Activated CD4-positive, alpha-beta T cell treated with anti-CD3 and anti-CD28 coated beads, Interleukin-2, amount 10 ng/mL, durations not matched to agents 7 days and 5 days (primary cell): ENCODE measurements around the gene YKT6. TPM values are rescaled to one million over a fixed set of nuclear protein-coding genes. Genes with fewer than 3 reads are reported as not detected.

ENCODE experiments used
- CTCF ChIA-PET: fragments of 350-600 bp; sonication (Branson Sonifier 250); formaldehyde crosslinking; loops from one replicate; lab custom pipeline; 2021; ENCODE audit warnings: antibody characterized with exemption; lab: Charles Lee
- POLR2A ChIA-PET: fragments of 350-600 bp; sonication (Branson Sonifier 250); formaldehyde crosslinking; loops from one replicate; lab custom pipeline; 2021; ENCODE audit warnings: antibody characterized with exemption; lab: Charles Lee
- DNase-seq: peaks from one replicate; pipeline ENCODE4 v3.0.0-alpha.2; 2020
- H3K27ac Mint-ChIP-seq: one replicate; pipeline ENCODE4 v1.8.0; 2021; ENCODE audit warnings: mild to moderate bottlenecking, moderate library complexity, mixed read lengths
- H3K27me3 Mint-ChIP-seq: one replicate; pipeline ENCODE4 v1.8.0; 2021; ENCODE audit warnings: mixed read lengths
- H3K36me3 Mint-ChIP-seq: one replicate; pipeline ENCODE4 v1.8.0; 2021; ENCODE audit warnings: low read depth, mixed read lengths
- H3K4me1 Mint-ChIP-seq: one replicate; pipeline ENCODE4 v1.8.0; 2021; ENCODE audit warnings: mixed read lengths
- H3K4me3 Mint-ChIP-seq: one replicate; pipeline ENCODE4 v1.8.0; 2021; ENCODE audit warnings: mild to moderate bottlenecking, moderate library complexity, mixed read lengths
- H3K9me3 Mint-ChIP-seq: one replicate; pipeline ENCODE4 v1.8.0; 2021; ENCODE audit warnings: mixed read lengths
- total RNA-seq, 2 experiments: library from RNA; stranded (reverse); gene quantifications; one replicate each; pipeline ENCODE4 v1.2.3, GENCODE V29; 2021

The YKT6 gene
- total RNA-seq, 2 experiments from 2014 or later, result 62.6 to 63.3 TPM

DNA sequence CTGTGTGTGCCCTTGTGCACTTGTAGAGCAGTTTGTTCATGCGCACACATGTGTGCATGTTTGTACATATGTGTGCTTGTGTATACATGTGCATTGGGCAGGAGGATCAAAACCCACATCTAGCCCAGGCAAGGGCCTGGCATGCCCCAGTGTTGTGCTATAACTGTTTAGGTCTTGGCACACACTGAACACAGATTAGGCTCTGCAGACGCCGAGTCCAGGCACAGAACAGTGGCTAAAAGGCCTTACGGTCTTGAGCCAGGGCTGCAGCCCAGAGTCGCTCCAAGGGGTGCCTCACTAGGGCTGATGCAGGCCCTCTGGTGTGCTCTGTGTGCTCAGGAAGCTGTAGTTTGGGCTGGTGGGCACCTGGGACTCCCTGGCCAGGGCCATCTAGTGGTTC is 55.7 kb downstream of the YKT6 start:
- DNase-seq, result no peak
- H3K36me3 Mint-ChIP-seq, result no peaks in the 10 kb centered on the region
- H3K27me3 Mint-ChIP-seq, result no peaks in the 10 kb centered on the region
- CTCF ChIA-PET, result interaction anchor here (1.2 kb wide), 1 partner anchor 12 kb away, joined by 3 read pairs; no protein-coding TSS in a partner anchor
- H3K9me3 Mint-ChIP-seq, result no peaks in the 10 kb centered on the region
- H3K4me1 Mint-ChIP-seq, result peaks cover 25% of the 10 kb centered on the region
- H3K4me3 Mint-ChIP-seq, result no peak overlapping the region
- peak overlapping the region; percentile 15 for H3K27ac Mint-ChIP-seq
- POLR2A ChIA-PET, result no interaction called here

DNA sequence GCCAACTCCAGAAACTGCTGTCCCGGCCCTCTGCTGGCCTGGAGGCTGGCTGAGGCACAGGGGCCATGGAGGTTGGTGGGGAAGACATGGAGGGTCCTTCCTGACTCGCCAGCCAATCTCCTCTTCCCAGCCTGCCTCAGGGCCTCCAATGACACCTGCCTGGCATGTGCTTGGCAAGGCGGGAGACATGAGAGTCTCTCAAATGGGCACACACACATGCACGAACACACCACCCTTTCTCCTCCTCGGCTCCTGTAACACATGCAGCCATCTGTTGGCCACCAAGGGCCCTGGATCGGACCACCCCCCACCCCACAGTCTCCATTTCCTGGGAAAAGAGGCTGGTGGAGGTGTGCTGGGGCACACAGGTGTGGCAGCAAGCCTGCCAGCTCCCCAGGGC is 56.4 kb downstream of the YKT6 start:
- Mint-ChIP-seq H3K36me3 (no peaks in the 10 kb centered on the region), H3K4me3 (no peak overlapping the region), H3K27ac (peak overlapping the region; percentile 94), H3K9me3 (no peaks in the 10 kb centered on the region), H3K27me3 (no peaks in the 10 kb centered on the region), H3K4me1 (peaks cover 25% of the 10 kb centered on the region)
- ChIA-PET POLR2A (no interaction called here), CTCF (interaction anchor here (0.6 to 2.1 kb wide), 4 partner anchors 12 to 60 kb away, joined by 3 to 11 read pairs (median 3); no protein-coding TSS in a partner anchor)
- DNase-seq, result no peak

DNA sequence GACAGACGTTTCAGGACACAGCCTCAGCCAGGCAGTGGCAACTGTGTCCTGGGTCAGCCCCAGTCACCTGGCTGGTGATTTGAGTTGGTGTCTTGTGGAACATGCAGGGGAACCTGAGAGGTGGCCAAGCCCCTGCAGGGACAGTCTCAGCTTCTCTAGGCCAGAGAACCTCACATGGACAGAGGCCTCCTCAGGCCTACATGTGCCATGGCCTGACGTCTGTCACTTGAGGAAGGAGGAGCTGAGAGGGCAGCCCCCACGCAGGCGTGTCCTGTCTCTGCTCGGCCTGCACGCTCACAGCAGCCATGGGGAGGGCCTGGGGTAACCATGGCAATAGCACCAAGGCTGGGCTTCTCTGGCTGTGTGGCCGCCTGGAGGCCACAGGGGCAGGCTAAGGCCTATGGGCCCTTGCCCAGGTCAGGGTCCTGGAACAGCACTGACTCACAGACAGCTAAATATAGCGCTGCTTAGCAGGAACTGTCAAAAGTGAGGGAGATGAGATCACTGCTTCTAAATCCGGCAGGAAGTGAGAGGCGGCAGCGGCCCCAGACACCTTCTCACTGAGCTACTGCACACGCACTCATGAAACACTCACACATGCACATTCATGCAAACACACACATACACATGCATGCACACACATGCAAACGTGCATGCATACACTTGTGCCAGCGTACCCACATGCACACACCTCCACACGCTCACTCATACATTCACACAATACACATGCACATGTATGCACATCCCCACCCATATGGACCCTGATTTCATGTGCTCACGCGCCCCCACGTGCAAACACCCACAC is 57.0 kb downstream of the YKT6 start:
- POLR2A ChIA-PET, result no interaction called here
- no peaks in the 10 kb centered on the region for H3K36me3 Mint-ChIP-seq
- H3K27ac Mint-ChIP-seq, result peak overlapping the region; percentile 94

DNA sequence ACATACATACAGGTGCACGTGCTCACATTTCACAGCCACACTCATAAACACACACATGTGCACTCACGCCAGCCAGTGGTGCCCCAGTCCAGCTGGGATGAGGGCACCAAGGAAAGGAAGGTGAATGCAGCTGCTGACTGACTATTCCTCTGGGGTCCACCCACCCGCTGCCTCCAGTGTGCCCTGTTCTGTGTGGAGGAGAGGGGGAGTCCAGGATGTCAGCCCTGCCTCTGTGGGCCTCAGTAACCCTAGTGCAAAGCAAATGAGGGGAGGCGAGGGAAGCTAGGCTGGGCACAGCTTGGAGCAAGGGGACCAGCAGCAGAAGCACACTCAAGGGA is 57.6 kb downstream of the YKT6 start:
- ChIA-PET POLR2A (no interaction called here), CTCF (interaction anchor here (0.8 to 2.1 kb wide), 4 partner anchors 10 to 30 kb away, joined by 3 to 11 read pairs (median 3); no protein-coding TSS in a partner anchor)
- Mint-ChIP-seq H3K27ac (peak overlapping the region; percentile 94), H3K27me3 (no peaks in the 10 kb centered on the region), H3K9me3 (no peaks in the 10 kb centered on the region), H3K36me3 (no peaks in the 10 kb centered on the region), H3K4me1 (peaks cover 25% of the 10 kb centered on the region), H3K4me3 (no peak overlapping the region)
- no peak for DNase-seq

More for the DNA sequence above, 57.0 kb downstream of the YKT6 start:
- Mint-ChIP-seq H3K27me3 (no peaks in the 10 kb centered on the region), H3K9me3 (no peaks in the 10 kb centered on the region), H3K4me3 (no peak overlapping the region), H3K4me1 (peaks cover 25% of the 10 kb centered on the region)
- CTCF ChIA-PET, result interaction anchor here (0.6 to 2.1 kb wide), 6 partner anchors 10 to 59 kb away, joined by 3 to 11 read pairs (median 3); no protein-coding TSS in a partner anchor
- DNase-seq, result peak; percentile 75

DNA sequence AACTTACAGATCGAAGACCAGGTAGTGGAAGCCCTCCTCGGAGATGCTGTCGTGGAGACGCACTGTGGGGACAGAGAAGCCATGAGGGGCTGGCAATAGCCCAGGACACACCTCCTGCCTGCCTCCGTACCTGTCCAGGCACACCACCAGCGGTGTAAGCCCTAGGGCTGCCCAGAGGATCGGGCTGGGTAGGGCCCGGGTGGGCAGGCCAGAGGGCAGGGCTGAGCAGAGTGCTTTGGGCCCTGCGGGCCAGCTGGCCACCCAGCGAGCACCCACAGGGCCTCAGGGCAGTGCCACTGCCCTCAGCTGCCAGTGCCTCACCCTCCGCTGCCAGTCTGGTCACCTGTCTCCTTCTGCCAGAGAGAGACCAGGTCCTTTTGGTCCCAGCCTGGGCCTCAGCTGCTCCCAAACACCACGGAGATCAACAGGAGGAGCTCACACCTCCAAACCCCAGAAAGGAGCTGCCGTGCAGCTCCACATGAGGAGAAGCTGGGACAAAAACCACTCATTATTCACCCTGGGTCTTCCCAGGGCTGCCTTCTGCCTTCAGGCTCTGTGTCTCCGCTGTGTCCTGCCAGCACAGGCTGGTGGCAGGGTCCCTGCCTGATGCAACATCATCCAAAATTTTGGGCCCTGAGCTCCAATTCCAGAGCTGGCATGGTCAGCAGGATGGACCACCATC is 58.2 kb downstream of the YKT6 start:
- Mint-ChIP-seq H3K4me3 (no peak overlapping the region), H3K27ac (peak overlapping the region; percentile 94), H3K4me1 (peaks cover 26% of the 10 kb centered on the region), H3K36me3 (no peaks in the 10 kb centered on the region), H3K9me3 (no peaks in the 10 kb centered on the region), H3K27me3 (no peaks in the 10 kb centered on the region)
- POLR2A ChIA-PET, result no interaction called here
- DNase-seq, result no peak
- CTCF ChIA-PET, result interaction anchor here (1.5 to 2.1 kb wide), 2 partner anchors 18 to 29 kb away, joined by 3 to 11 read pairs; no protein-coding TSS in a partner anchor

DNA sequence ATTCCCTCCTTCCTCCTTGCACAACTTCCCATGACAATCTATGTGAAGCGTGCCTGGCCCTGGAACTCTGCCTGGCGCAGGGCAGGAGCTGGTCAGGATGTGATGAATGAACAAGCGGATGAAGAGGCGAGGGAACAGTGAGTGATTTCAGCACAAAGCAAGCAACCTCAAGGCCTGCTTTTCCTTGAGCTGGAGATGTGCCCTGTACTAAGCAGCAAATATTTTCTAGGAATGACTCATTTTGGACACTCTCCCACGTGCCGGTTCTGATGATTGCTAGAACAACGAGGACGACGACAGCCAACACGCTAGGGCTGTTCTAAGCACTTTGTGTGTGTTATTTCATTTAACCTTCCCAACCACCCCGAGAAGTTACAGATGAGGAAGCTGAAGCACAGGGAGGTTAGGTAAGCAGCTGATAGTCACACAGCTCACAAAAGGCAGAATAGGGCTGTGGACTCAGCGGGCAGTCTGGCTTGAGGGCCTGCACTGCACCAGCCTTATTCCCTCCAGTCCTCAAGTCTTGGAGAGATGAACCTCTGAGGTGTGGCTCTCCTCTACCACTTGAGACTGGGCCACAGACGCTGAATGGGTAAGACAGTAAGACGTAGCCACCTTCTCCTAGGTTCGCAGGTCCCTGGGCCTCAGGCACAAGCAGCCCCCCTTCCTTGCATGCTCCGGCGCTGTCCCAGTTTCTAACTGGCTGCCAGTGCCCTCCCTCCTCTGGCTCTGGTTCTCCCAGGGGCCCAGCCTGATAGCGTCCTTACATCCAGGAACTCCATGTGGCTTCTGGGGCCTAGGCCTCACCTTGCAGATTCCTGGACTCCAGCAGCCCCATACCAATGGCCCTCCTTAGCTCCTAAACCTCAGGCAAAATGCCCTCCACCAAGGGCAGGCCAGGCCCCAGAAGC is 59.0 kb downstream of the YKT6 start:
- no peaks in the 10 kb centered on the region for H3K27me3 Mint-ChIP-seq
- H3K36me3 Mint-ChIP-seq, result no peaks in the 10 kb centered on the region
- no peaks in the 10 kb centered on the region for H3K9me3 Mint-ChIP-seq
- peaks cover 26% of the 10 kb centered on the region for H3K4me1 Mint-ChIP-seq
- H3K27ac Mint-ChIP-seq, result peak overlapping the region; percentile 87
- CTCF ChIA-PET, result interaction anchor here (1.5 kb wide), 1 partner anchor 28 kb away, joined by 3 read pairs; no protein-coding TSS in a partner anchor
- POLR2A ChIA-PET, result no interaction called here
- DNase-seq, result no peak
- H3K4me3 Mint-ChIP-seq, result no peak overlapping the region

DNA sequence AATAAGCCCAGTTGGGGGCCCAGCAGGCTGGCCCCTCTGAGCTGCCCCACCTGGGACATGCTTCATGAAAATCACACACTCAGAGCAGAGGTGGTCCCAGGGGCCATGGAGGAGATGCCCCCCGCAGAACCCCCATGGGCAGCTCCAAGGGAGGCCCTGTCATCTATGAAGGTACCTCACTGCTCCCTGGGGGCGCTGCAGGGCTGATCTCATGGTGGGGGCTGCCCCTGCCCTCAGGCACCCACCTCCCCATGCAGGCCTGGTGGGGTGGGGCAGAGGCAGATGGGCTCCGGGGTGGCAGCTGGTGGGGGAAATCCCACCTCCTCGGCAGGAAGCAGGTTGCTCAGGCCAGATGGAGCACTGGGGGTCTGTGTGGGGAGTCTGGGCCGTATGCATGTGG is 60.5 kb downstream of the YKT6 start:
- Mint-ChIP-seq H3K27ac (no peak overlapping the region), H3K27me3 (no peaks in the 10 kb centered on the region), H3K36me3 (no peaks in the 10 kb centered on the region), H3K9me3 (no peaks in the 10 kb centered on the region), H3K4me1 (peaks cover 26% of the 10 kb centered on the region), H3K4me3 (no peak overlapping the region)
- CTCF ChIA-PET, result interaction anchor here (1.3 kb wide), 1 partner anchor 60 kb away, joined by 4 read pairs; the partner anchor contains the start of gene YKT6
- no peak for DNase-seq
- POLR2A ChIA-PET, result no interaction called here

DNA sequence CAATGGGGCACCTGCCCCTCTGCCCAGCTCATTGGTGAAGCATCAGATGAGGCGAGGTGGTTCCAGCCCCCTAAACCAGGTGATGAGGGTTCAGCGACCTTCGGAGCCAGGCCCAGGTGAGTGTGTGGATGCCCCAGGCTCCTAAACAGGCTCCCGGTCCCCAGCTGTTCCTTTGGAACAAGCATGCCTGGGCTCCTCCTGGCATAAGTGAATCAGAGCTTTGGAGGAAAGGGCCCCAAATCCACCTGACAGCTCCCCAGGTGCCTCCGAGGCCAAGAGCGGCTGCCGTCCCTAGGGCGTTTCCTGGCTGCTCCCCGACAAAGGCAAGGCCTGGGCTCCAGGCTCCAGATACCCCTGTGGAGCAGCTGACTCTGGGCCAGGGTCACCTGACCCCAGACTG is 61.3 kb downstream of the YKT6 start:
- H3K4me3 Mint-ChIP-seq, result no peak overlapping the region
- H3K4me1 Mint-ChIP-seq, result peaks cover 26% of the 10 kb centered on the region
- H3K27ac Mint-ChIP-seq, result no peak overlapping the region
- no peaks in the 10 kb centered on the region for H3K36me3 Mint-ChIP-seq
- DNase-seq, result no peak
- no peaks in the 10 kb centered on the region for H3K9me3 Mint-ChIP-seq
- POLR2A ChIA-PET, result no interaction called here
- H3K27me3 Mint-ChIP-seq, result no peaks in the 10 kb centered on the region
- CTCF ChIA-PET, result interaction anchor here (0.7 to 1.3 kb wide), 2 partner anchors 61 to 228 kb away, joined by 3 to 4 read pairs; partner anchors contain the start of gene YKT6

DNA sequence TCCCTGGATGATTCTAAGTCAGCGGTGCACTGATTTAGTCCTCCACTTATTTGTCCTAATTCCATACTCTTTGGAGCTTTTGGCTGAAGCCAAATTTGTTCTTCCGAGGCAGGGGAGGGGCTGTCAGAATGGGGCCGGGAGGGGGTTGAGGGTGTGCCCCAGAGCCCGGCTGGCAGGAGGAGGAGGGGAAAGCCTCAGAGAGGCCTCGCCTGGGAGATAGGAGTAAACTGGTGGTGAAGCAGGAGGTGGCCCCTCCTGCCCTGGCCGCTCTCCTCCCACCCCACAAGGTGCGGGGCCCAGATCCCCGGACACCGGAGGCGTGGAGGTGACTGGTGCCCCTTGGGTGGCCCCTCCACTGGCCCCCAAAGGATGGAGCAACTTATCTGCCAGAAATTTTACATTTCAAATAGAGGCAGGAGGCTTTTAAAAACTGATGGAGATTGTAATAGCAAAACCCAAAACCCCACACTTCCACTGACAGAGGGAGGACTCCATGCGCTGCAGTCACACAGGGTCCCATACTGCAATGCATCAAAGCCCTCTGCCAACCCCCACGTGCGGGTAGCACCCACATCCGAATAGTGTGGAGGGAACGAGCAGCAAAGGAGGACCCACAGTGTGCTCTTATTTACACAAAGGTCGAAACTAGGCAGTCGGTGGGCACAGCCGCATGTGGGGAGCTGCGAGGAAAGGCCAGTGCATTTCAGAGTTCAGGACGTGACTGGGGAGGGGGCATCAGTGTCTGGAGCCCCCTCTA is 62.7 kb downstream of the YKT6 start:
- no peaks in the 10 kb centered on the region for H3K27me3 Mint-ChIP-seq
- POLR2A ChIA-PET, result no interaction called here
- no peak overlapping the region for H3K4me3 Mint-ChIP-seq
- CTCF ChIA-PET, result no interaction called here
- H3K9me3 Mint-ChIP-seq, result no peaks in the 10 kb centered on the region
- no peaks in the 10 kb centered on the region for H3K36me3 Mint-ChIP-seq
- peaks cover 13% of the 10 kb centered on the region for H3K4me1 Mint-ChIP-seq
- no peak for DNase-seq
- no peak overlapping the region for H3K27ac Mint-ChIP-seq
